ENCODE measurements around the gene GTPBP1.
A peak's percentile ranks its signal among the peaks of the same experiment; 100 is the strongest.

Gene GTPBP1

GRCh38 chr22:38704654-38705234 is 1.0 kb upstream of the GTPBP1 start:
- DNase-seq: no peak
- ATAC-seq: no peak

DNA sequence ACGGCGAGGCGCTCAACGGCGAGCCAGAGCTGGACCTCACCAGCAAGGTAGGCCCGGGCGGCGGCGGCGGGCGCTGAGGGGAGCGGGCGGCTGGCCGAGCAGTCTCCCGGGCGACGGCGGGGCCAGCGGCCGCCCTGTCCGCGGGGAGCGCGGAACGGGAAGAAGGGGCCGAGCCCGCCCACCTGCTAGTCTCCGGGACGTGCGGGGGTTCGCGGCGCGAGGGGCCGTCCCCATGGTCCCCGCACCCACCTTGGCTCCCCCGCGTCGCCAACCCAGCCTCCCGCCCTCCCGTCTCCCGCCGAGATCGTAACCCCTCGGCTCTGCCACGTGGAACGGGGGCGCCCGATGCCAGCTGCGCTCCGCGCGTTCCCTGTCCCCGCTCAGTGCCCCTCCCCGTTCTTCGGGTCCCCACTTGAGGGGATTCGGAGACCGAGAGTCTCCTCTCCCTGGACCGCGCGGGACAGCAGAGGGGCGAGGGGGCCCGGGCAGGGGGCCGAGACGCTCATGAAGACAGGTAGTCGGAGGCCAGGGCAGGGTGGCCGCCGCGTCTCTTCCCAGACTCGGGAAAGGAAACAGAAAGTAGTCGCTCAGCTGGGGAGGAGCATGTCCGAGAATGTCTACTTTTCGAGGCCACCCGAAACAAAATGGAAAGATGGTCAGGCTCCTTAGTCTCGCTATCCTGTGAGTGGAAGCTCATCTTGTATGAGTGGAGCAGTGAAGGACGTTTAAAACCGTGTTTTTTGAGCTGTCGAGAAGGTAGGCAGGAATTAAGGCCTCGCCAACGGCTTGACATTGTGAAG is 557 bp downstream of the GTPBP1 start:
- no peak for ATAC-seq
- DNase-seq: peak; percentile 51

GRCh38 chr22:38706901-38707195 is 1.1 kb downstream of the GTPBP1 start:
- ATAC-seq (no peak), DNase-seq (no peak)

GRCh38 chr22:38707346-38707745 is 1.6 kb downstream of the GTPBP1 start:
- ATAC-seq: no peak
- no peak for DNase-seq

DNA sequence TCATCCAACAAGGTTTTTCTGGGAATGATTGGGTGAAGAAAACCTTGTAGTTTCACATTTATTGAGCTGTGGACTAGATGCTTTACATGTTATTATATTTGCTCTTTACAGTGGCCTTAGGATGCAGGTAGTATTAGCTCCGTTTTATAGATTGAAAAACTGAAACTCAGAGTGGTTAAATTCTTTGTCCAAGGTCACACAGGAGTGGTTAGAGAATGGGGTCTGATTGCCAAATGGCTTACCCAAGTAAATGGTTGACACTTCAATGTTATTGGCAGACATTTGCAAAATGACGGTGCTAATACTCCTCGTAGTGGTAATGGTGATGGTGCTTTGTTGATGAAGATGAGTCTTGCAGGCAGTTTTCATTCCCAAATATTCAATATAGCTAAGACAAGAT is 2.2 kb downstream of the GTPBP1 start:
- ATAC-seq: no peak
- no peak for DNase-seq

DNA sequence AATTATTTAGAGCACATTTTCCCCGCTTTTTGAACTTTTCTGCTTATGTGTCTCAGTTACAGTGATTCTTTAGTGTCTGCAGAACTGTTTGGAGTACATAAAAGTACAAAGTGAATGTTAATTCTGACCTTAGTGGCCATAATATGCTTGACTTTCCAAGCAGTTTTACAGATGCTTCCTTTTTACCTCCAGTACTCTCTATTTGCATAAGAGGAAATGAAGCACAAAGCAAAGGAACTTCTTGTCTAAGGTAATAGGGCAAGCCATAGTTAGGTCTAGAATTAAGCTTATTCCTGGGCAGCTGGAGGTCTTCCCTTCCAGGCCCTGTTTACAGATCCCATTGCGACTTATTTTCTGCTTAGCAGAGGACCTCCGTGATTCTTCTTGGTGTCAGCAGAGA is 3.6 kb downstream of the GTPBP1 start:
- ATAC-seq: no peak
- DNase-seq: no peak

DNA sequence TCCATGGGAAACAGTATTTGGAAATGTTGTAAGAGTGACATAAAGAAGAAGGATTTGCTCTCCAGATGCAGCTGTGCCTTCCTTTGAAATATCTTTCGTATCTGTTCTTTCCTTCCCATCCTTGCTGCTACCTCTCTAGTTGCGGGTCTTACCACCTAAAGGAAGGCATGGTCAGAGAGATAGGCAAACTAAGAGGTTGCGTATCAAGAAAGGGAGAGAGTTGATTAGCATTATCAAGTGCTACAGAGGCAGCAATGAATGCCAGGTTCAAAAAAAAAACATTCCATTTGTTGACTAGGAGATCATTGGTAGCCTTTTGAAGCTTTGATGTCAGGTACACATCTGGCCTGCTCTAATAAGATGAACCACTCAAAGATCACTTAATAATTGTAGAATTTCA is 4.6 kb downstream of the GTPBP1 start:
- ATAC-seq: no peak
- DNase-seq: no peak

DNA sequence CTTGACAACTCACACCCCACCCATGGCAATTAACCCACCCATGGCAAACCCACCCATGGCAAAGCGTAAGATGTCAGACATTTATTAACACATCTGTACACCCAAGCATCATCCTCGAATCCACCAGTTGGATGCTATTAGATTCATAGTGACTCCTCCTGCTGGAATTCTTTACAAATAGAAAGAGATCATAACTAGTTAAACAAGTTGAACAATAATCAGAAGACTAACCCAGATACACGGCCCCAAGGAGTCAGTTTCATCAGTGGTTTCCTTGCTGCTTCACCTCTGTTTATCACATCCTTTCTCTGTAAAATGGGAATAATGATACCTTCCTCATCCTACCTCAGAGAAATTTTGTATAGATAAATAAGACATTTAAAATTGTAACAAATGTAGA is 5.1 kb downstream of the GTPBP1 start:
- ATAC-seq: no peak
- no peak for DNase-seq

- no peak for ATAC-seq
- DNase-seq: no peak
Observed at GRCh38 chr22:38712486-38713207, 6.9 kb downstream of the GTPBP1 start.

DNA sequence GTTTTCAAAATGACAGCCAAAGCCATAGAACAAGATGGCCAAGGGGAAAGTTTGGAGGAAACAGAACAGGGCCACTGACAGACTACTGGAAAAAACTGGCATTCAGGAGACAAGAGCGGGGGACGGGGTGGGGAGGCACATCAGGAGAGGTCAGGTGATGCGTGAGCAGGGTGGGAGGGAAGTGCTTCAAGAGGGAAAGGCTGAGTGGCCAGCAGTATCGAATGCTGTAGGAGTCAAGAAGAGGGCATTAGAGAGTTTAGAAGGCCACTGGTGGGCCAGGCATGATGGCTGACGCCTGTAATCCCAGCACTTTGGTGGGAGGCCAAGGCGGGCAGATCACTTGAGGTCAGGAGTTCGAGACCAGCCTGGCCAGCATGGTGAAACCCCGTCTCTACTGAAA is 8.2 kb downstream of the GTPBP1 start:
- DNase-seq (no peak), ATAC-seq (no peak)

- DNase-seq: no peak
- ATAC-seq: no peak
Observed at GRCh38 chr22:38715176-38715764, 9.5 kb downstream of the GTPBP1 start.

- ATAC-seq (no peak), DNase-seq (no peak)
Observed at GRCh38 chr22:38715852-38716251, 10.1 kb downstream of the GTPBP1 start.

- ATAC-seq (no peak), DNase-seq (no peak)
Observed at GRCh38 chr22:38716271-38716670, 10.5 kb downstream of the GTPBP1 start.

- ATAC-seq: no peak
- no peak for DNase-seq
Observed at GRCh38 chr22:38716826-38717225, 11.1 kb downstream of the GTPBP1 start.

GRCh38 chr22:38717244-38717643 is 11.5 kb downstream of the GTPBP1 start:
- DNase-seq: no peak
- ATAC-seq: no peak

DNA sequence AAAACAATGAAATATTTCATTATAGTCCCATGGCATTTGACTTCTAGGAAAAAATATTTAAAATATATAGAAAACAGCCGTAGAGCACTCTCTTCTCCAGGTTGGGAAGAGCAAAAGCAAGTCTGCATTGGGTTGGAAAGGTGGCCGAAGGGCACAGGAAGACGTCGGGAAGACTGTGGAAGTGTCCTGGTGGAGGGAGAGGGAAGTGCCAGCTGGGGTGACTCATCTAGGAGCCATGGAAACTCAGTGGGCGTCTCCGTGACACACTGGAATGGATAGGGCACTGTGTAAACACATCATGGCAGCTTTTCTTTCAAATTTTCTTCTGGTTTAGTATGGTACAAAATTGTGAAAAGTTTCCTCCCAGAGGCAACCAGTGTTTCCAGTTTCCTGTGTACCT is 12.7 kb downstream of the GTPBP1 start:
- no peak for DNase-seq
- no peak for ATAC-seq

- DNase-seq (no peak), ATAC-seq (no peak)
Observed at GRCh38 chr22:38719196-38719595, 13.5 kb downstream of the GTPBP1 start.

GRCh38 chr22:38720350-38720749 is 14.6 kb downstream of the GTPBP1 start:
- DNase-seq: no peak
- ATAC-seq: no peak

DNA sequence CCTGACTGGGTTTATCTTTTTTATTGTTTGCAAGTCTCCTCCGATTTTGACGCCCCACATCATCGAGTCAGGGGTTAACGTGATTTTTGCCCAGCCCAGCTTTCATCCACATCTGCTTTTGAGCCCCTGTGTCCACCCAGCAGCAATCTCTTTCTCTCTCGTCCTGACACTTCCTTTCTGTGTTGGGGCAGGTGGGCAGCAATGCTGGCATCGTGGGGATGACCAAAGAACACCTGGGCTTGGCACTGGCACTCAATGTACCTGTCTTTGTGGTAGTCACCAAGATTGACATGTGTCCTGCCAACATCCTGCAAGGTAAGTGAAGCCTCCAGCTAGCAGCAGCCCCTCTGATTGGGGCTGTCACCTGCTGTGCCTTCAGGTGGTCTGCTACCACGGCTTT is 15.8 kb downstream of the GTPBP1 start:
- no peak for ATAC-seq
- DNase-seq: no peak

DNA sequence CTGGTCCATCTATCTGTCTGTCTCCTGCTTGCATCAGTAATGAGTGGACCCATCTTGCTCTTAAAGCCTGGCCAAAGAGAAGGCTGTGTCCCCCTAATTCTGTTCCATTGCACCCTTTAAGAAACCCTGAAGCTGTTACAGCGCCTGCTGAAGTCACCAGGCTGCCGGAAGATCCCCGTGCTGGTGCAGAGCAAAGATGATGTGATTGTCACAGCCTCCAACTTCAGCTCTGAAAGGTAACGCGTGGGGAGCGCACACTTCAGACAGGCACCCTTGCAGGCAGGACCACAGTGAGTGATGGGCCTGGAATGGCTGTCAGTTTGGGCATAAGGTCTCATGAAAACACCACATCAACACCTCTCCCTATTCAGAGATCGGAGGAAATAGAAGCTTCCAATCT is 18.4 kb downstream of the GTPBP1 start:
- DNase-seq (no peak), ATAC-seq (no peak)

DNA sequence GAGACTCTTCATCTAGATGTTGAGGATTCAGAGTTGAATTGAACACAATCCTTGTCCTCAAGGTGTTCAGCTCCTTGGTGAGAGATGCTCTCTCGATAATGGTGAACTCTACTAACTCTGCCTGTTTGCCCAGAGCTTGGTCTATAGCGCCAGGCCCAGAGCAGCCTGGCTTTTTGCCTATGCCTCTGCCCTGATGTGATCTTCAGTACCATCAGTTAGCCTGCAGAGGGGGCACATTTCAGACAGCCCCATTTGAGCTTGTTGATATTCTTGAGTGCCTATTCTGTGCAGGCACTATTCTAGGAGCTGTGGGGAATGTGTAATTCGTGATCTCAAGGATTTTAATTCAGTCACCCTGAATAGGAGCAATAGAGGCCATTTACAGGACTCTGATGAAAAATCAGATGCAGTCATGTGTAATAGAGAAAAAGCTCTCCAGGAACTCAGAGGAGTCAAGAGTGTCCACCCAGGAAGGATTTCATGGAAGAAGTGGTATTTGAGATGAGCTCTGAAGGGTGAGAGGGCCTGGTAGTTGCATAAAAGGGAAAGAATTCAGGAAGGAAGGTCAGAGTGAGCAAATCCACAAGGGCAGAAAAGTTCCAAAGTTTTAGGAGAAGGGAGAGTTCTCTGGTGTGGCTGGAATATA is 19.3 kb downstream of the GTPBP1 start:
- no peak for DNase-seq
- ATAC-seq: peak; percentile 51

GRCh38 chr22:38725900-38726655 is 20.3 kb downstream of the GTPBP1 start:
- ATAC-seq (no peak), DNase-seq (no peak)

All from stimulated activated naive CD8-positive, alpha-beta T cell treated with anti-CD3 and anti-CD28 coated beads, Interleukin-15, Interleukin-2, amounts not matched to agents 100 U/mL and 50 U/mL, for 24 hours (primary cell).